Colonic mucosa (tissue), 4 donors: Measurements from ENCODE around the gene PDE6H. TPM values are rescaled to one million over a fixed set of nuclear protein-coding genes. Genes with fewer than 3 reads are reported as not detected.

Experiments used
- DNase-seq: peaks from one replicate; pipeline ENCODE4 v3.0.0-alpha.2; 2020
- H3K27ac ChIP-seq: fragments of 200-600 bp; one replicate; pipeline ENCODE4 v1.8.0; 2021
- H3K27me3 ChIP-seq: fragments of 200-600 bp; one replicate; pipeline ENCODE4 v1.8.0; 2021
- H3K36me3 ChIP-seq: fragments of 200-600 bp; one replicate; pipeline ENCODE4 v1.8.0; 2021
- H3K4me1 ChIP-seq: fragments of 200-600 bp; one replicate; pipeline ENCODE4 v1.8.0; 2021; ENCODE audit warnings: mild to moderate bottlenecking
- H3K4me3 ChIP-seq: fragments of 200-600 bp; one replicate; pipeline ENCODE4 v1.8.0; 2021
- H3K9ac ChIP-seq, 2 donors: one replicate each; pipeline ENCODE4 v1.7.0; 2013; ENCODE audit warnings: control low read depth in 2 of 2, low read depth in 2 of 2, low read length in 2 of 2
- H3K9me3 ChIP-seq: fragments of 200-600 bp; one replicate; pipeline ENCODE4 v1.8.0; 2021
- CTCF ChIP-seq: fragments of 200-600 bp; IDR thresholded peaks from one replicate; pipeline ENCODE4 v1.8.0; 2022; ENCODE audit warnings: antibody characterized with exemption, mild to moderate bottlenecking
- intact Hi-C: fragments of 100-400 bp; cut with DNase I; formaldehyde crosslinking; loops from one replicate; pipeline ENCODE4 v1.14.1; 2022
- total RNA-seq, 2 donors: library from RNA; stranded (reverse); fragmentation: NEBNext Ultra II Directional in 1 of 2; extraction: Animal tissue kit (Norgen Biotek cat#: 25700) in 1 of 2; gene quantifications; one replicate each; pipeline ENCODE4 v1.2.1, GENCODE V29; 2021
- donor health status: healthy.
- donor health status: DM: no; HTN: no; CAD: no.
- donor health status: DM: no; HTN: no; CAD: no.

The PDE6H gene
- total RNA-seq, 2 donors from 2014 or later = not detected

GRCh38 chr12:14956024-14956891 lies 16.6 kb upstream of the PDE6H start:
- H3K36me3 ChIP-seq = no peaks in the 10 kb centered on the region
- no peaks in the 10 kb centered on the region for H3K4me1 ChIP-seq
- H3K27ac ChIP-seq = peak overlapping the region; percentile 39
- no peak for TF ChIP-seq CTCF
- DNase-seq = no peak
- H3K4me3 ChIP-seq = no peak overlapping the region
- H3K27me3 ChIP-seq = no peaks in the 10 kb centered on the region
- H3K9me3 ChIP-seq = no peaks in the 10 kb centered on the region
- no peak overlapping the region for H3K9ac ChIP-seq
- intact Hi-C loops = no loop called here

GRCh38 chr12:14956905-14957304 lies 15.9 kb upstream of the PDE6H start:
- no peak for DNase-seq
- no peak for TF ChIP-seq CTCF
- intact Hi-C loops = no loop called here
- Histone ChIP-seq H3K27me3 (no peaks in the 10 kb centered on the region), H3K27ac (peak overlapping the region; percentile 39), H3K36me3 (no peaks in the 10 kb centered on the region), H3K4me1 (no peaks in the 10 kb centered on the region), H3K4me3 (no peak overlapping the region), H3K9ac (peak overlapping the region in 1 of 2 donors; percentile 28), H3K9me3 (no peaks in the 10 kb centered on the region)

- no peaks in the 10 kb centered on the region for H3K9me3 ChIP-seq
- H3K27ac ChIP-seq = peak overlapping the region; percentile 76
- no peaks in the 10 kb centered on the region for H3K36me3 ChIP-seq
- H3K4me1 ChIP-seq = no peaks in the 10 kb centered on the region
- no peaks in the 10 kb centered on the region for H3K27me3 ChIP-seq
- no peak overlapping the region for H3K4me3 ChIP-seq
- no peak for DNase-seq
- TF ChIP-seq CTCF = no peak
- H3K9ac ChIP-seq = peak overlapping the region; percentile 6 to 49
- intact Hi-C loops = no loop called here
Observed at GRCh38 chr12:14957551-14958168, 15.2 kb upstream of the PDE6H start.

- intact Hi-C loops = no loop called here
- TF ChIP-seq CTCF = no peak
Observed at GRCh38 chr12:14958361-14959125, 14.3 kb upstream of the PDE6H start.

GRCh38 chr12:14959126-14959440 lies 13.8 kb upstream of the PDE6H start:
- TF ChIP-seq CTCF = no peak

More at GRCh38 chr12:14958361-14959125, 14.3 kb upstream of the PDE6H start:
- Histone ChIP-seq H3K4me1 (no peaks in the 10 kb centered on the region), H3K9ac (peak overlapping the region in 1 of 2 donors; percentile 38), H3K27ac (peak overlapping the region; percentile 76), H3K36me3 (no peaks in the 10 kb centered on the region), H3K9me3 (no peaks in the 10 kb centered on the region), H3K27me3 (no peaks in the 10 kb centered on the region), H3K4me3 (no peak overlapping the region)
- no peak for DNase-seq

More at GRCh38 chr12:14959126-14959440, 13.8 kb upstream of the PDE6H start:
- peak overlapping the region; percentile 76 for H3K27ac ChIP-seq
- intact Hi-C loops = no loop called here
- H3K36me3 ChIP-seq = no peaks in the 10 kb centered on the region
- peak; percentile 20 for DNase-seq
- H3K4me3 ChIP-seq = peak overlapping the region; percentile 32
- H3K27me3 ChIP-seq = no peaks in the 10 kb centered on the region
- H3K4me1 ChIP-seq = no peaks in the 10 kb centered on the region
- H3K9ac ChIP-seq = peak overlapping the region in 1 of 2 donors; percentile 38
- H3K9me3 ChIP-seq = no peaks in the 10 kb centered on the region
